ENCODE results near the gene RNASEL. TPM values are rescaled to one million over a fixed set of nuclear protein-coding genes. Genes with fewer than 3 reads are reported as not detected.

Gene RNASEL
- total and polyA plus RNA-seq, 9 of the 15 experiments (the other 6 are each of a cell fraction or from before 2014, with no cell fraction given): 4.3 to 11.1 (median 7.2) TPM

DNA sequence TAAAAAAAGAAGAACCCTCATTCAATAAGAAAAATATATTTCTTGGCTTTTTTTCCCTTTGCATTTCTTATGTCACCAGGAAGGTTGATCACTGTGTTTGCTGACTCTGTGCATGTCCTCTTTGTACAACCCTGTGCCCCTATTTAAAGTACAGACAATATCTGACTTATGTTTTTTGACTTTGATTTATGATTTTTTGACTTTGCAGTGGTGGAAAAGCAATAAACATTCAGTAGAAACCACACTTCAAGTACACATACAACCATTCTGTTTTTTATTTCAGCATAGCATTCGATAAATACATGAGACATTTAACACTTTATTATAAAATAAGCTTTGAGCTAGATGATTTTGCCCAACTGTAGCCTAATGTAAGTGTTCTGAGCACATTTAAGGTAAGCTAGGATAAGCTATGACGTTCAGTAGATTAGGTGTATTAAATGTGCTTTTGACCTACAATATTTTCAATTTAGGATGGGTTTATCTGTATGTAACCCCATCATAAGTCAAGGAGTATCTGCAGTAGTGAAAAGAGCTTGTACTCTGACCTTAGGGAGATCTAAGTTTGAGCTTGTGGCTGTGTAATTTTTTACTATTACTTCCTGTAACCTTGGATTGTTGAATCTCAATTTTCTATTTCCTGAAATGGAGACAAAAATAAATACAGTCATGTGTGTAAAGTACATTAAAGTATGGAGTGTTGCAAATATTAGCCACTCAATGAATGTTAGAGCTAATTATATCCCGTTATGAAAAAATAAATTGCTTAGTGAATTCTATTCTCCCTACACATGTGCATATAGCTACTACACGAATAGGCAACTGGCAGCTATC, 1.2 kb downstream of the RNASEL start (continued):
- TF ChIP-seq, protein P1, sequence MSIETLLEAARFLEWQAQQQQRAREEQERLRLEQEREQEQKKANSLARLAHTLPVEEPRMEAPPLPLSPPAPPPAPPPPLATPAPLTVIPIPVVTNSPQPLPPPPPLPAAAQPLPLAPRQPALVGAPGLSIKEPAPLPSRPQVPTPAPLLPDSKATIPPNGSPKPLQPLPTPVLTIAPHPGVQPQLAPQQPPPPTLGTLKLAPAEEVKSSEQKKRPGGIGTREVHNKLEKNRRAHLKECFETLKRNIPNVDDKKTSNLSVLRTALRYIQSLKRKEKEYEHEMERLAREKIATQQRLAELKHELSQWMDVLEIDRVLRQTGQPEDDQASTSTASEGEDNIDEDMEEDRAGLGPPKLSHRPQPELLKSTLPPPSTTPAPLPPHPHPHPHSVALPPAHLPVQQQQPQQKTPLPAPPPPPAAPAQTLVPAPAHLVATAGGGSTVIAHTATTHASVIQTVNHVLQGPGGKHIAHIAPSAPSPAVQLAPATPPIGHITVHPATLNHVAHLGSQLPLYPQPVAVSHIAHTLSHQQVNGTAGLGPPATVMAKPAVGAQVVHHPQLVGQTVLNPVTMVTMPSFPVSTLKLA (conservative IDR thresholded peaks at IDR 0.05): no peak; a peak in 1 of 4 replicates
- TF ChIP-seq GABPB2 (CRISPR knock-in tag; conservative IDR thresholded peaks at IDR 0.05) (no peak), BRF1 (IDR thresholded peaks at IDR 0.05; ENCODE audit: borderline replicate concordance, extremely low read depth, insufficient read length) (no peak), HOXB6 (CRISPR knock-in tag; IDR thresholded peaks at IDR 0.05; ENCODE audit: borderline replicate concordance) (no peak), CBX2 (IDR thresholded peaks at IDR 0.05; ENCODE audit: insufficient read depth, low read length, poor library complexity, severe bottlenecking) (no peak), ZNF445 (CRISPR knock-in tag; IDR thresholded peaks at IDR 0.05; ENCODE audit: low read depth) (no peak), TCF7 (IDR thresholded peaks at IDR 0.05; ENCODE audit: borderline replicate concordance) (no peak), FOXO4 (CRISPR knock-in tag; IDR thresholded peaks at IDR 0.05) (no peak), BRD4 (IDR thresholded peaks at IDR 0.05) (no peak), ZNF57 (CRISPR knock-in tag; IDR thresholded peaks at IDR 0.05) (no peak), MIER1 (IDR thresholded peaks at IDR 0.05; ENCODE audit: low read depth) (no peak), MEIS2 (IDR thresholded peaks at IDR 0.05; ENCODE audit: partially characterized antibody) (peak; percentile 75), MECOM (CRISPR knock-in tag; IDR thresholded peaks at IDR 0.05) (no peak), BACH1 (tag; IDR thresholded peaks at IDR 0.05) (no peak), TFE3 (CRISPR knock-in tag; IDR thresholded peaks at IDR 0.05) (no peak), XRCC5 (IDR thresholded peaks at IDR 0.05; ENCODE audit: low read depth, low read length) (no peak)
- TF ChIP-seq, protein P2, sequence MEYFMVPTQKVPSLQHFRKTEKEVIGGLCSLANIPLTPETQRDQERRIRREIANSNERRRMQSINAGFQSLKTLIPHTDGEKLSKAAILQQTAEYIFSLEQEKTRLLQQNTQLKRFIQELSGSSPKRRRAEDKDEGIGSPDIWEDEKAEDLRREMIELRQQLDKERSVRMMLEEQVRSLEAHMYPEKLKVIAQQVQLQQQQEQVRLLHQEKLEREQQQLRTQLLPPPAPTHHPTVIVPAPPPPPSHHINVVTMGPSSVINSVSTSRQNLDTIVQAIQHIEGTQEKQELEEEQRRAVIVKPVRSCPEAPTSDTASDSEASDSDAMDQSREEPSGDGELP (CRISPR knock-in tag; IDR thresholded peaks at IDR 0.05; ENCODE audit: borderline replicate concordance): no peak
- TF ChIP-seq, protein P3, sequence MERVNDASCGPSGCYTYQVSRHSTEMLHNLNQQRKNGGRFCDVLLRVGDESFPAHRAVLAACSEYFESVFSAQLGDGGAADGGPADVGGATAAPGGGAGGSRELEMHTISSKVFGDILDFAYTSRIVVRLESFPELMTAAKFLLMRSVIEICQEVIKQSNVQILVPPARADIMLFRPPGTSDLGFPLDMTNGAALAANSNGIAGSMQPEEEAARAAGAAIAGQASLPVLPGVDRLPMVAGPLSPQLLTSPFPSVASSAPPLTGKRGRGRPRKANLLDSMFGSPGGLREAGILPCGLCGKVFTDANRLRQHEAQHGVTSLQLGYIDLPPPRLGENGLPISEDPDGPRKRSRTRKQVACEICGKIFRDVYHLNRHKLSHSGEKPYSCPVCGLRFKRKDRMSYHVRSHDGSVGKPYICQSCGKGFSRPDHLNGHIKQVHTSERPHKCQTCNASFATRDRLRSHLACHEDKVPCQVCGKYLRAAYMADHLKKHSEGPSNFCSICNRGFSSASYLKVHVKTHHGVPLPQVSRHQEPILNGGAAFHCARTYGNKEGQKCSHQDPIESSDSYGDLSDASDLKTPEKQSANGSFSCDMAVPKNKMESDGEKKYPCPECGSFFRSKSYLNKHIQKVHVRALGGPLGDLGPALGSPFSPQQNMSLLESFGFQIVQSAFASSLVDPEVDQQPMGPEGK (CRISPR knock-in tag; IDR thresholded peaks at IDR 0.05; ENCODE audit: borderline replicate concordance): no peak

Data from K562 (cell line).